Ishikawa (cell line): ENCODE measurements around the gene KMO.

ENCODE experiments used
- CEBPB ChIP-seq: IDR thresholded peaks from 2 replicates; pipeline ENCODE4 v1.6.1; 2012
- CREB1 ChIP-seq: IDR thresholded peaks from 2 replicates; pipeline ENCODE4 v1.6.1; 2012; ENCODE audit warnings: low read depth
- EGR1 ChIP-seq: IDR thresholded peaks from 2 replicates; pipeline ENCODE4 v1.6.1; 2012
- EP300 ChIP-seq: IDR thresholded peaks from 2 replicates; pipeline ENCODE4 v1.6.1; 2012; ENCODE audit warnings: borderline replicate concordance
- FOXM1 ChIP-seq: IDR thresholded peaks from 2 replicates; pipeline ENCODE4 v1.6.1; 2012; ENCODE audit warnings: low read depth, borderline replicate concordance
- MAX ChIP-seq: IDR thresholded peaks from 2 replicates; pipeline ENCODE4 v1.6.1; 2012
- NFIC ChIP-seq: IDR thresholded peaks from 2 replicates; pipeline ENCODE4 v1.6.1; 2012
- RAD21 ChIP-seq: IDR thresholded peaks from 2 replicates; pipeline ENCODE4 v1.6.1; 2012; ENCODE audit warnings: low read depth
- REST ChIP-seq: IDR thresholded peaks from 2 replicates; pipeline ENCODE4 v1.6.1; 2012; ENCODE audit warnings: low read depth, mild to moderate bottlenecking
- TAF1 ChIP-seq: IDR thresholded peaks from 2 replicates; pipeline ENCODE4 v1.6.1; 2012; ENCODE audit warnings: low read depth, mild to moderate bottlenecking
- TCF12 ChIP-seq: IDR thresholded peaks from 2 replicates; pipeline ENCODE4 v1.6.1; 2012; ENCODE audit warnings: low read depth
- TEAD4 ChIP-seq: IDR thresholded peaks from 2 replicates; pipeline ENCODE4 v1.6.1; 2012
- USF1 ChIP-seq: IDR thresholded peaks from 2 replicates; pipeline ENCODE4 v1.6.1; 2012
- YY1 ChIP-seq: IDR thresholded peaks from 2 replicates; pipeline ENCODE4 v1.6.1; 2012; ENCODE audit warnings: low read depth
- ZBTB7A ChIP-seq: IDR thresholded peaks from 2 replicates; pipeline ENCODE4 v1.6.1; 2012; ENCODE audit warnings: low read depth

KMO gene

GRCh38 chr1:241582921-241583321 lies 50.7 kb downstream of the KMO start:
- TF ChIP-seq YY1 (no peak), NFIC (no peak), ZBTB7A (no peak), RAD21 (no peak), TCF12 (no peak), CEBPB (no peak), REST (no peak), FOXM1 (no peak), EP300 (no peak), USF1 (no peak), CREB1 (no peak), EGR1 (no peak), TAF1 (no peak), MAX (no peak), TEAD4 (no peak)

GRCh38 chr1:241586905-241587512 lies 54.8 kb downstream of the KMO start:
- no peak for TF ChIP-seq EGR1

- TF ChIP-seq CREB1 (no peak), NFIC (no peak), TCF12 (no peak), REST (no peak), RAD21 (no peak), YY1 (no peak), CEBPB (no peak), USF1 (no peak), EP300 (no peak), FOXM1 (no peak), MAX (no peak), TAF1 (no peak), ZBTB7A (no peak), TEAD4 (no peak), EGR1 (no peak)
These were observed 57.3 kb downstream of the KMO start for GRCh38 chr1:241589521-241589920.

- no peak for TF ChIP-seq USF1
- TF ChIP-seq FOXM1, result no peak
- no peak for TF ChIP-seq RAD21
- TF ChIP-seq TCF12, result no peak
- TF ChIP-seq TAF1, result no peak
- no peak for TF ChIP-seq CREB1
- no peak for TF ChIP-seq TEAD4
- no peak for TF ChIP-seq MAX
- TF ChIP-seq NFIC, result no peak
- TF ChIP-seq EGR1, result no peak
- no peak for TF ChIP-seq EP300
- TF ChIP-seq CEBPB, result no peak
- TF ChIP-seq ZBTB7A, result no peak
These were observed 58.5 kb downstream of the KMO start for GRCh38 chr1:241590719-241591118.

GRCh38 chr1:241591317-241591716 lies 59.1 kb downstream of the KMO start:
- no peak for TF ChIP-seq EGR1
- TF ChIP-seq CEBPB, result no peak
- no peak for TF ChIP-seq USF1
- TF ChIP-seq ZBTB7A, result no peak
- no peak for TF ChIP-seq FOXM1
- TF ChIP-seq REST, result no peak
- no peak for TF ChIP-seq CREB1
- TF ChIP-seq NFIC, result no peak
- no peak for TF ChIP-seq MAX
- TF ChIP-seq RAD21, result no peak
- TF ChIP-seq TAF1, result no peak
- TF ChIP-seq YY1, result no peak
- TF ChIP-seq TEAD4, result no peak
- no peak for TF ChIP-seq EP300
- TF ChIP-seq TCF12, result no peak
